ENCODE measurements around the gene QRICH2.
"Not testable (repeated sequence)": the region's sequence is repeated elsewhere in the genome, so short reads cannot be mapped to it uniquely, and the experiment has no call there.

Gene QRICH2

GRCh38 chr17:76307966-76308338, at the start of gene QRICH2:
QRICH2 (minus strand) TSS chr17:76308276; CDS start chr17:76307998, 278 bp downstream.
- DNase-seq: no peak

GRCh38 chr17:76357597-76358158, 49.6 kb upstream of the QRICH2 start:
- DNase-seq: no peak

- DNase-seq: no peak
Observed at GRCh38 chr17:76356803-76357456, 48.9 kb upstream of the QRICH2 start.

GRCh38 chr17:76354747-76355310, 46.8 kb upstream of the QRICH2 start:
- DNase-seq: no peak

GRCh38 chr17:76354317-76354729, 46.2 kb upstream of the QRICH2 start:
- no peak for DNase-seq

- peak; percentile 90 for DNase-seq
Observed at GRCh38 chr17:76353599-76354316, 45.7 kb upstream of the QRICH2 start, which contains the start of gene PRPSAP1. PRPSAP1 (minus strand) TSS chr17:76353916; CDS start chr17:76353703, 213 bp downstream.

GRCh38 chr17:76353004-76353598, 45.0 kb upstream of the QRICH2 start:
- DNase-seq: no peak

- DNase-seq: no peak
Observed at GRCh38 chr17:76351526-76352071, 43.5 kb upstream of the QRICH2 start.

GRCh38 chr17:76350463-76350862, 42.4 kb upstream of the QRICH2 start:
- DNase-seq: no peak

GRCh38 chr17:76346936-76347335, 38.9 kb upstream of the QRICH2 start:
- not testable (repeated sequence) for DNase-seq

- DNase-seq: peak; percentile 36
Observed at GRCh38 chr17:76345377-76345974, 37.4 kb upstream of the QRICH2 start.

GRCh38 chr17:76343106-76343505, 35.0 kb upstream of the QRICH2 start:
- DNase-seq: no peak

- DNase-seq: no peak
Observed at GRCh38 chr17:76341301-76341700, 33.2 kb upstream of the QRICH2 start.

GRCh38 chr17:76337413-76337777, 29.3 kb upstream of the QRICH2 start:
- peak; percentile 50 for DNase-seq

GRCh38 chr17:76336756-76337412, 28.8 kb upstream of the QRICH2 start:
- DNase-seq: no peak

GRCh38 chr17:76335716-76336381, 27.8 kb upstream of the QRICH2 start:
- no peak for DNase-seq

GRCh38 chr17:76333673-76334505, 25.8 kb upstream of the QRICH2 start:
- DNase-seq: no peak

GRCh38 chr17:76331083-76331482, 23.0 kb upstream of the QRICH2 start:
- DNase-seq: no peak

GRCh38 chr17:76329664-76330063, 21.6 kb upstream of the QRICH2 start:
- DNase-seq: no peak

- DNase-seq: no peak
Observed at GRCh38 chr17:76327696-76328095, 19.6 kb upstream of the QRICH2 start.

GRCh38 chr17:76326306-76326705, 18.2 kb upstream of the QRICH2 start:
- no peak for DNase-seq

Data from fibroblast of skin of right quadriceps (primary cell).